Naive B cell (primary cell): ENCODE measurements around the gene ZNF174. TPM values are rescaled to one million over a fixed set of nuclear protein-coding genes. Genes with fewer than 3 reads are reported as not detected.
A peak's percentile ranks its signal among the peaks of the same experiment; 100 is the strongest.

Experiments
- ATAC-seq, 2 donors: fragments of 150-1000 bp; cut with Tn5 transposase; 2 replicates each; pipeline ENCODE4 v1.10.0; 2021; ENCODE audit warnings: low read depth in 2 of 2, mild to moderate bottlenecking in 2 of 2, moderate library complexity in 2 of 2
- DNase-seq: peaks from one replicate; pipeline ENCODE4 v3.0.0; 2022
- H3K27ac Mint-ChIP-seq, 6 donors: one replicate each; pipeline ENCODE4 v1.8.0; 2020 to 2022; ENCODE audit warnings: mild to moderate bottlenecking in 6 of 6, mixed read lengths in 6 of 6, moderate library complexity in 5 of 6, inconsistent platforms in 2 of 6
- H3K27me3 Mint-ChIP-seq, 3 donors: one replicate each; pipeline ENCODE4 v1.8.0; 2021 to 2022; ENCODE audit warnings: mixed read lengths in 3 of 3, mild to moderate bottlenecking in 1 of 3
- H3K36me3 Mint-ChIP-seq, 2 donors: one replicate each; pipeline ENCODE4 v1.8.0; 2020 to 2022; ENCODE audit warnings: mixed read lengths in 2 of 2, inconsistent platforms in 1 of 2, mild to moderate bottlenecking in 1 of 2
- H3K4me1 Mint-ChIP-seq, 3 donors: one replicate each; pipeline ENCODE4 v1.8.0; 2020 to 2022; ENCODE audit warnings: mixed read lengths in 3 of 3, inconsistent platforms in 1 of 3, mild to moderate bottlenecking in 1 of 3, moderate library complexity in 1 of 3
- H3K4me3 Mint-ChIP-seq, 8 donors: one replicate each; pipeline ENCODE4 v1.8.0; 2020 to 2022; ENCODE audit warnings: mild to moderate bottlenecking in 8 of 8, mixed read lengths in 8 of 8, moderate library complexity in 8 of 8, inconsistent platforms in 2 of 8
- H3K9me3 Mint-ChIP-seq, 7 donors: one replicate each; pipeline ENCODE4 v1.8.0; 2020 to 2022; ENCODE audit warnings: mixed read lengths in 7 of 7, mild to moderate bottlenecking in 5 of 7, inconsistent platforms in 2 of 7, moderate library complexity in 1 of 7
- polyA plus RNA-seq, 6 donors: library from polyadenylated mRNA; unstranded; fragments of 300-500 nt; fragmentation: Illumina TruSeq; gene quantifications; one replicate each; pipeline ENCODE4 v1.2.3, GENCODE V29; 2021; ENCODE audit warnings: low read depth in 6 of 6

The ZNF174 gene
- polyA plus RNA-seq: 10 to 100 TPM in 2 of 6 donors, 1 to 10 TPM in 3, not detected in 1; 6.4 to 14.2 (median 8.9) TPM

- peak within 1 kb of the TSS; percentile 80 to 95 (median 90) for H3K27ac Mint-ChIP-seq
- ATAC-seq (peak; percentile 96), DNase-seq (peak; percentile 98)
- peak within 1 kb of the TSS; percentile 87 to 98 (median 94) for H3K4me3 Mint-ChIP-seq
- H3K4me1 Mint-ChIP-seq: peaks cover 38 to 57% (median 39%) of the 10 kb centered on the region in 3 donors
- no peaks in the 10 kb centered on the region for H3K27me3 Mint-ChIP-seq
- H3K36me3 Mint-ChIP-seq: peaks cover 38 to 42% of the 10 kb centered on the region in 2 donors
- H3K9me3 Mint-ChIP-seq: peaks cover 1 to 21% (median 6%) of the 10 kb centered on the region in 7 donors
These were observed at the start of gene ZNF174, which contains the start of gene ZSCAN32 for GRCh38 chr16:3400779-3401688. TSS of gene ZNF174 (plus strand) at chr16:3401215. CDS start at chr16:3402005, 790 bp downstream. TSS of gene ZSCAN32 (minus strand) at chr16:3401004. CDS start at chr16:3397557, 3,447 bp downstream.

GRCh38 chr16:3355589-3355988 lies 45.4 kb upstream of the ZNF174 start, which contains the start of gene OR2C1:
TSS of gene OR2C1 (plus strand) at chr16:3355889. CDS start at chr16:3355941, 52 bp downstream.
- Mint-ChIP-seq H3K27ac (peak within 1 kb of the TSS in 1 of 6 donors; percentile 42), H3K9me3 (peaks cover 4 to 31% (median 13%) of the 10 kb centered on the region in 7 donors), H3K27me3 (peaks cover 5 to 18% (median 7%) of the 10 kb centered on the region in 3 donors), H3K4me3 (peak within 1 kb of the TSS in 2 of 8 donors; percentile 6 to 30), H3K4me1 (peaks cover 0 to 4% (median 0%) of the 10 kb centered on the region in 3 donors), H3K36me3 (peaks cover 17 to 35% of the 10 kb centered on the region in 2 donors)
- ATAC-seq (no peak), DNase-seq (no peak)

- Mint-ChIP-seq H3K9me3 (peaks cover 4 to 35% (median 13%) of the 10 kb centered on the region in 7 donors), H3K4me3 (no peak overlapping the region), H3K27me3 (peaks cover 5 to 23% (median 12%) of the 10 kb centered on the region in 3 donors), H3K4me1 (peaks cover 0 to 4% (median 0%) of the 10 kb centered on the region in 3 donors), H3K27ac (no peak overlapping the region), H3K36me3 (peaks cover 22 to 40% of the 10 kb centered on the region in 2 donors)
- DNase-seq (no peak), ATAC-seq (no peak)
These were observed 44.9 kb upstream of the ZNF174 start for GRCh38 chr16:3356118-3356517.

GRCh38 chr16:3358871-3359270 lies 42.1 kb upstream of the ZNF174 start:
- Mint-ChIP-seq H3K36me3 (peaks cover 34 to 40% of the 10 kb centered on the region in 2 donors), H3K27ac (no peak overlapping the region), H3K4me1 (peaks cover 0 to 4% (median 0%) of the 10 kb centered on the region in 3 donors), H3K9me3 (peaks cover 9 to 60% (median 22%) of the 10 kb centered on the region in 7 donors), H3K4me3 (no peak overlapping the region), H3K27me3 (peaks cover 5 to 40% (median 31%) of the 10 kb centered on the region in 3 donors)
- no peak for ATAC-seq
- DNase-seq: no peak

GRCh38 chr16:3362931-3363330 lies 38.1 kb upstream of the ZNF174 start:
- Mint-ChIP-seq H3K27me3 (peaks cover 5 to 38% (median 32%) of the 10 kb centered on the region in 3 donors), H3K4me1 (peaks cover 0 to 24% (median 13%) of the 10 kb centered on the region in 3 donors), H3K9me3 (peaks cover 4 to 72% (median 44%) of the 10 kb centered on the region in 7 donors), H3K27ac (no peak overlapping the region), H3K36me3 (peaks cover 17 to 28% of the 10 kb centered on the region in 2 donors), H3K4me3 (peak overlapping the region in 1 of 8 donors; percentile 61)
- DNase-seq: no peak
- no peak for ATAC-seq

- Mint-ChIP-seq H3K27ac (no peak overlapping the region), H3K36me3 (peaks cover 17 to 28% of the 10 kb centered on the region in 2 donors), H3K4me1 (peaks cover 0 to 24% (median 13%) of the 10 kb centered on the region in 3 donors), H3K9me3 (peaks cover 4 to 71% (median 44%) of the 10 kb centered on the region in 7 donors), H3K4me3 (peak overlapping the region in 3 of 8 donors; percentile 10 to 62 (median 28)), H3K27me3 (peaks cover 5 to 38% (median 32%) of the 10 kb centered on the region in 3 donors)
- DNase-seq: no peak
- no peak for ATAC-seq
These were observed 37.2 kb upstream of the ZNF174 start for GRCh38 chr16:3363793-3364192.

- Mint-ChIP-seq H3K27me3 (peaks cover 4 to 37% (median 28%) of the 10 kb centered on the region in 3 donors), H3K9me3 (peaks cover 4 to 62% (median 40%) of the 10 kb centered on the region in 7 donors), H3K4me1 (peaks cover 0 to 24% (median 13%) of the 10 kb centered on the region in 3 donors), H3K4me3 (peak overlapping the region; percentile 80 to 96 (median 88)), H3K36me3 (peaks cover 17 to 24% of the 10 kb centered on the region in 2 donors), H3K27ac (peak overlapping the region; percentile 86 to 97 (median 90))
- peak; percentile 90 to 92 for ATAC-seq
- DNase-seq: peak; percentile 83
These were observed 36.1 kb upstream of the ZNF174 start for GRCh38 chr16:3364774-3365427.

GRCh38 chr16:3369073-3369472 lies 31.9 kb upstream of the ZNF174 start:
- H3K4me3 Mint-ChIP-seq: peak overlapping the region in 1 of 8 donors; percentile 15
- no peak for ATAC-seq
- H3K27me3 Mint-ChIP-seq: peaks cover 0 to 7% (median 0%) of the 10 kb centered on the region in 3 donors
- H3K27ac Mint-ChIP-seq: no peak overlapping the region
- peaks cover 8 to 16% of the 10 kb centered on the region in 2 donors for H3K36me3 Mint-ChIP-seq
- H3K9me3 Mint-ChIP-seq: peaks cover 2 to 35% (median 28%) of the 10 kb centered on the region in 7 donors
- H3K4me1 Mint-ChIP-seq: peaks cover 0 to 22% (median 13%) of the 10 kb centered on the region in 3 donors
- DNase-seq: no peak

GRCh38 chr16:3375680-3376079 lies 25.3 kb upstream of the ZNF174 start:
- ATAC-seq: no peak
- Mint-ChIP-seq H3K36me3 (peaks cover 44 to 54% of the 10 kb centered on the region in 2 donors), H3K27ac (no peak overlapping the region), H3K4me1 (no peaks in the 10 kb centered on the region), H3K9me3 (peaks cover 17 to 70% (median 50%) of the 10 kb centered on the region in 7 donors), H3K4me3 (no peak overlapping the region), H3K27me3 (no peaks in the 10 kb centered on the region)
- DNase-seq: no peak

GRCh38 chr16:3377917-3378316 lies 23.1 kb upstream of the ZNF174 start:
- peaks cover 64 to 73% of the 10 kb centered on the region in 2 donors for H3K36me3 Mint-ChIP-seq
- peaks cover 24 to 93% (median 73%) of the 10 kb centered on the region in 7 donors for H3K9me3 Mint-ChIP-seq

GRCh38 chr16:3383045-3383448 lies 18.0 kb upstream of the ZNF174 start:
- DNase-seq (no peak), ATAC-seq (no peak)
- Mint-ChIP-seq H3K4me1 (peaks cover under 1 to 4% (median 3%) of the 10 kb centered on the region in 3 donors), H3K4me3 (peak overlapping the region in 1 of 8 donors; percentile 25), H3K36me3 (peaks cover 75 to 80% of the 10 kb centered on the region in 2 donors), H3K9me3 (peaks cover 21 to 90% (median 86%) of the 10 kb centered on the region in 7 donors), H3K27ac (no peak overlapping the region), H3K27me3 (no peaks in the 10 kb centered on the region)

More at GRCh38 chr16:3377917-3378316, 23.1 kb upstream of the ZNF174 start:
- H3K4me3 Mint-ChIP-seq: no peak overlapping the region
- H3K27me3 Mint-ChIP-seq: no peaks in the 10 kb centered on the region
- ATAC-seq (no peak), DNase-seq (no peak)
- H3K4me1 Mint-ChIP-seq: no peaks in the 10 kb centered on the region
- no peak overlapping the region for H3K27ac Mint-ChIP-seq

GRCh38 chr16:3388325-3388724 lies 12.7 kb upstream of the ZNF174 start:
- peak overlapping the region in 1 of 6 donors; percentile 33 for H3K27ac Mint-ChIP-seq
- no peak for ATAC-seq
- DNase-seq: no peak
- H3K27me3 Mint-ChIP-seq: no peaks in the 10 kb centered on the region
- peaks cover 8 to 16% (median 13%) of the 10 kb centered on the region in 3 donors for H3K4me1 Mint-ChIP-seq
- peak overlapping the region in 1 of 8 donors; percentile 21 for H3K4me3 Mint-ChIP-seq
- H3K36me3 Mint-ChIP-seq: peaks cover 54 to 64% of the 10 kb centered on the region in 2 donors
- H3K9me3 Mint-ChIP-seq: peaks cover 25 to 64% (median 49%) of the 10 kb centered on the region in 7 donors
